Fibroblast of lung (primary cell): ENCODE results near the gene LPCAT1. TPM values are rescaled to one million over a fixed set of nuclear protein-coding genes. Genes with fewer than 3 reads are reported as not detected.

Source experiments
- DNase-seq, 2 donors: peaks; one replicate each; pipeline versions ENCODE4 v3.0.0 to v3.0.0-alpha.2; 2010; ENCODE audit warnings: low read depth in 2 of 2
- H2AFZ ChIP-seq: 2 replicates; pipeline ENCODE4 v1.5.1; 2012; ENCODE audit warnings: low read length, control low read depth, inconsistent platforms
- H3K27ac ChIP-seq: 2 replicates; pipeline ENCODE4 v1.5.1; 2011; ENCODE audit warnings: low read length, control low read depth; ENCODE audit not compliant: insufficient read depth
- H3K27me3 ChIP-seq: 2 replicates; pipeline ENCODE4 v1.5.1; 2011; ENCODE audit warnings: mild to moderate bottlenecking, low read length; ENCODE audit not compliant: control insufficient read depth, insufficient read depth
- H3K36me3 ChIP-seq: 2 replicates; pipeline ENCODE4 v1.5.1; 2011; ENCODE audit warnings: low read length; ENCODE audit not compliant: control insufficient read depth, insufficient read depth
- H3K4me1 ChIP-seq: 2 replicates; pipeline ENCODE4 v1.5.1; 2011; ENCODE audit warnings: low read length; ENCODE audit not compliant: control insufficient read depth, insufficient read depth; ENCODE audit errors: extremely low read depth
- H3K4me2 ChIP-seq: 2 replicates; pipeline ENCODE4 v1.5.1; 2011; ENCODE audit warnings: low read length, control low read depth; ENCODE audit not compliant: insufficient read depth; ENCODE audit errors: extremely low read depth
- H3K4me3 ChIP-seq, 4 experiments: fragments of 200-600 bp in 1 of 4; sonication (generic) in 1 of 4; replicated peaks in 1 of 4; 2 replicates each; pipeline ENCODE4 v1.5.1; 2011 to 2016; ENCODE audit warnings: low read length in 4 of 4, low read depth in 3 of 4, mild to moderate bottlenecking in 3 of 4, control low read depth in 2 of 4, inconsistent platforms in 1 of 4, mixed read lengths in 1 of 4; ENCODE audit not compliant: insufficient read depth in 1 of 4; ENCODE audit errors: control extremely low read depth in 1 of 4
- H3K79me2 ChIP-seq: 2 replicates; pipeline ENCODE4 v1.5.1; 2012; ENCODE audit warnings: mild to moderate bottlenecking, low read length, inconsistent platforms; ENCODE audit not compliant: control insufficient read depth, insufficient read depth
- H3K9ac ChIP-seq: 2 replicates; pipeline ENCODE4 v1.5.1; 2011; ENCODE audit warnings: mild to moderate bottlenecking, low read length, control low read depth; ENCODE audit not compliant: insufficient read depth
- H3K9me3 ChIP-seq: 2 replicates; pipeline ENCODE4 v1.5.1; 2012; ENCODE audit warnings: low read depth, low read length; ENCODE audit not compliant: control insufficient read depth, insufficient read depth
- H4K20me1 ChIP-seq: 2 replicates; pipeline ENCODE4 v1.5.1; 2011; ENCODE audit warnings: low read length; ENCODE audit not compliant: control insufficient read depth, insufficient read depth; ENCODE audit errors: extremely low read depth
- EZH2 ChIP-seq: IDR thresholded peaks from 2 replicates; pipeline ENCODE4 v1.5.1; 2012; ENCODE audit warnings: low read length, control low read depth, mild to moderate bottlenecking; ENCODE audit errors: missing control alignments
- polyA plus RNA-seq, 2 donors: library from polyadenylated mRNA; depleted of rRNA in 1 of 2; stranded (reverse) in 1 of 2; unstranded in 1 of 2; fragments of >200 nt; gene quantifications; 2 replicates each; pipeline ENCODE4 v1.2.1, GENCODE V29; 2011 to 2012; ENCODE audit warnings: missing spikeins in 1 of 2
- total RNA-seq: library from RNA; depleted of rRNA; stranded (reverse); fragments of >200 nt; gene quantifications from 2 replicates; pipeline ENCODE4 v1.2.1, GENCODE V29; 2014
- TF ChIP-seq, protein P1 (sequence below), 2 donors: IDR thresholded peaks in 1 of 2; conservative IDR thresholded peaks in 1 of 2; 1 replicate in 1 of 2; 2 replicates in 1 of 2; pipeline ENCODE4 v1.5.1; 2011 to 2012; ENCODE audit warnings: low read length in 2 of 2, control low read depth in 1 of 2, inconsistent platforms in 1 of 2, low read depth in 1 of 2, mild to moderate bottlenecking in 1 of 2

Gene LPCAT1
- total and polyA plus RNA-seq, 2 donors (not counting 1 experiment from before 2014, with no cell fraction given), result 50.8 to 65.2 TPM

- Histone ChIP-seq H3K79me2 (peaks cover 50% of the 10 kb centered on the region), H2AFZ (no peak overlapping the region), H3K4me2 (no peak overlapping the region), H3K27me3 (no peaks in the 10 kb centered on the region), H3K36me3 (peaks cover 13% of the 10 kb centered on the region), H3K9me3 (no peaks in the 10 kb centered on the region), H3K4me3 (no peak overlapping the region), H3K27ac (no peak overlapping the region), H4K20me1 (peaks cover 7% of the 10 kb centered on the region), H3K9ac (no peak overlapping the region), H3K4me1 (no peaks in the 10 kb centered on the region)
- DNase-seq, result peak; percentile 30 to 44
- TF ChIP-seq EZH2, result no peak
- TF ChIP-seq, protein P1, sequence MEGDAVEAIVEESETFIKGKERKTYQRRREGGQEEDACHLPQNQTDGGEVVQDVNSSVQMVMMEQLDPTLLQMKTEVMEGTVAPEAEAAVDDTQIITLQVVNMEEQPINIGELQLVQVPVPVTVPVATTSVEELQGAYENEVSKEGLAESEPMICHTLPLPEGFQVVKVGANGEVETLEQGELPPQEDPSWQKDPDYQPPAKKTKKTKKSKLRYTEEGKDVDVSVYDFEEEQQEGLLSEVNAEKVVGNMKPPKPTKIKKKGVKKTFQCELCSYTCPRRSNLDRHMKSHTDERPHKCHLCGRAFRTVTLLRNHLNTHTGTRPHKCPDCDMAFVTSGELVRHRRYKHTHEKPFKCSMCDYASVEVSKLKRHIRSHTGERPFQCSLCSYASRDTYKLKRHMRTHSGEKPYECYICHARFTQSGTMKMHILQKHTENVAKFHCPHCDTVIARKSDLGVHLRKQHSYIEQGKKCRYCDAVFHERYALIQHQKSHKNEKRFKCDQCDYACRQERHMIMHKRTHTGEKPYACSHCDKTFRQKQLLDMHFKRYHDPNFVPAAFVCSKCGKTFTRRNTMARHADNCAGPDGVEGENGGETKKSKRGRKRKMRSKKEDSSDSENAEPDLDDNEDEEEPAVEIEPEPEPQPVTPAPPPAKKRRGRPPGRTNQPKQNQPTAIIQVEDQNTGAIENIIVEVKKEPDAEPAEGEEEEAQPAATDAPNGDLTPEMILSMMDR (conservative IDR thresholded peaks at IDR 0.05 in 1 of 2, IDR thresholded peaks at IDR 0.05 in 1 of 2; ENCODE audit: low read depth in 1 of 2, low read length in 2 of 2), result no peak
Observed at GRCh38 chr5:1500411-1501091, 23.2 kb downstream of the LPCAT1 start.

DNA sequence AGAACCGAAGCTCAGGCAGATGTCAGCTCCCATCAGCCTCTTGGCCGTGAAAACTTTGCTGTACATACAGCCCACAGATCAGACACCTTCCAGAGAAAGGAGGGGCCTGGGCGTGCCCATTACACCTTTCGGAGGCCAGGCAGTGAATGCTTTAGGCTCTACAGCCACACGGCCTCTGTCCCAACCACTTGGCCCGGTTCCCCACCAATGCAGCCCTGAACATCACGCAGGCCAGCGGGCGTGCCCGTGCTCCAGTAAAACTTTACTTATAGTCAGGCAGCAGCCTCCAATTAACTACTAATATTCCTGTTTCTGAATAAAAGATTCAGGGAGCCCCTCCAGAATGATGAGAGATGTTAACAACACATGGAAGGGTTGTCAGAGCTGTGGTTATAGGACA is 23.9 kb downstream of the LPCAT1 start:
- H2AFZ ChIP-seq, result no peak overlapping the region
- no peak overlapping the region for H3K27ac ChIP-seq
- H3K36me3 ChIP-seq, result peaks cover 12% of the 10 kb centered on the region
- H3K79me2 ChIP-seq, result peaks cover 44% of the 10 kb centered on the region
- H3K27me3 ChIP-seq, result no peaks in the 10 kb centered on the region
- no peak overlapping the region for H3K9ac ChIP-seq
- no peaks in the 10 kb centered on the region for H3K4me1 ChIP-seq
- no peak overlapping the region for H3K4me3 ChIP-seq
- DNase-seq, result no peak
- H3K9me3 ChIP-seq, result no peaks in the 10 kb centered on the region
- no peak for TF ChIP-seq EZH2
- TF ChIP-seq, protein P1 (conservative IDR thresholded peaks at IDR 0.05 in 1 of 2, IDR thresholded peaks at IDR 0.05 in 1 of 2; ENCODE audit: low read depth in 1 of 2, low read length in 2 of 2), result no peak
- no peak overlapping the region for H3K4me2 ChIP-seq
- H4K20me1 ChIP-seq, result peaks cover 7% of the 10 kb centered on the region

DNA sequence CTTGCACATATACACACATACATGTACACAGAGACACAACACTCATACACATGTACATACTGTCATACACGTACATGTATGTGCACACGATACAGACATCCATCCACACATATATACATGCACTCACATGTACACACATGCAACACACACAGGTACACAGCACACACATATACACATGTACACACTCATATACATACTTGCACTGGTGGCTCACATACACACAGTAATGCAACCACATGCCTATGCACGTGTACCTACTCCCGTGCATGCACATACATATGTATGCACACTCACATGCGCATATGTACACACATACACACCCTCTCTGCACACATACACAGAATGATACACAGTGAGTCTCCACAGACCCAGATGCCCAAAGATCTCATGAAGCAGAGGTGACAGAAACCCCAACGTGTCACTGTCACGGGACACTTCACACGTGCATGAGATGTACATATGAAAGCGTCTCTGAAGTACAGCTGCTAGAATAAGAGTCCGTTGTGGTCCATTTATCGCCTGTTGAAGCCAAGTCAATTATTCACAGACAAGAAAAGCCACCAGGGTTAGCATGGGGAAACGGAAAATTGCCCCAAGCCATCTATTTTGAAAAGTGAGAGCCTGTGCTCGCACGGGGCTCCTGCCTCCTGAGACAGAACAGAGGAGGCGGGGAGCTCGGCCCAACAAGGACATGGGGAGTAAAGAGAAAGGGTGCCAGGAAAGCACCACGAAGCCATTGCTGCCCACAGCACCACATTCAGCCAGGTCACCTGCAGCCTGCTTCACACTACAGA is 24.9 kb downstream of the LPCAT1 start:
- Histone ChIP-seq H3K9ac (no peak overlapping the region), H3K4me2 (no peak overlapping the region), H2AFZ (no peak overlapping the region), H4K20me1 (peaks cover 7% of the 10 kb centered on the region), H3K36me3 (peaks cover 15% of the 10 kb centered on the region), H3K4me1 (no peaks in the 10 kb centered on the region), H3K79me2 (peaks cover 35% of the 10 kb centered on the region), H3K4me3 (no peak overlapping the region), H3K27me3 (no peaks in the 10 kb centered on the region), H3K27ac (no peak overlapping the region), H3K9me3 (no peaks in the 10 kb centered on the region)
- DNase-seq, result no peak
- TF ChIP-seq, protein P1 (conservative IDR thresholded peaks at IDR 0.05 in 1 of 2, IDR thresholded peaks at IDR 0.05 in 1 of 2; ENCODE audit: low read depth in 1 of 2, low read length in 2 of 2), result no peak
- no peak for TF ChIP-seq EZH2
